HepG2 (cell line): Measurements from ENCODE around the gene VMA21. TPM values are rescaled to one million over a fixed set of nuclear protein-coding genes. Genes with fewer than 3 reads are reported as not detected.

Source experiments
- AGO2 ChIP-seq: fragments of 200-400 bp; formaldehyde crosslinking; optimal IDR thresholded peaks from 2 replicates; pipeline ENCODE3; 2017; ENCODE audit warnings: mild to moderate bottlenecking, low read depth, low read length, moderate library complexity
- ARNTL ChIP-seq: sonication (generic); formaldehyde crosslinking; IDR thresholded peaks from 2 replicates; pipeline ENCODE4 v1.4.0; 2020; ENCODE audit warnings: mild to moderate bottlenecking, missing genetic modification reagents
- ATRX ChIP-seq: sonication (generic); formaldehyde crosslinking; IDR thresholded peaks from 2 replicates; pipeline ENCODE4 v1.4.0; 2020; ENCODE audit warnings: missing genetic modification reagents, borderline replicate concordance
- ETV6 ChIP-seq: sonication (generic); formaldehyde crosslinking; conservative IDR thresholded peaks from 2 replicates; pipeline ENCODE4 v1.4.0; 2020; ENCODE audit warnings: missing genetic modification reagents
- FOXJ3 ChIP-seq: sonication (generic); formaldehyde crosslinking; IDR thresholded peaks from 2 replicates; pipeline ENCODE4 v1.4.0; 2020; ENCODE audit warnings: missing genetic modification reagents, mild to moderate bottlenecking, borderline replicate concordance
- GATAD1 ChIP-seq: IDR thresholded peaks from 2 replicates; pipeline ENCODE4 v1.6.1; 2016; ENCODE audit warnings: missing genetic modification reagents, missing compliant biosample characterization
- HCFC1 ChIP-seq: fragments of 150-350 bp; IDR thresholded peaks from 2 replicates; pipeline ENCODE4 v1.6.1; 2014; ENCODE audit warnings: low read depth, low read length
- HMG20B ChIP-seq: conservative IDR thresholded peaks from 2 replicates; pipeline ENCODE4 v1.6.1; 2016; ENCODE audit warnings: missing genetic modification reagents, missing compliant biosample characterization
- NFE2 ChIP-seq: sonication (generic); formaldehyde crosslinking; IDR thresholded peaks from 2 replicates; pipeline ENCODE4 v1.4.0; 2020; ENCODE audit warnings: missing genetic modification reagents
- PAWR ChIP-seq: sonication (generic); formaldehyde crosslinking; IDR thresholded peaks from 2 replicates; pipeline ENCODE4 v1.4.0; 2020; ENCODE audit warnings: missing genetic modification reagents, mild to moderate bottlenecking, borderline replicate concordance
- SP2 ChIP-seq: sonication (generic); formaldehyde crosslinking; IDR thresholded peaks from 2 replicates; pipeline ENCODE4 v1.5.1; 2020; ENCODE audit warnings: mild to moderate bottlenecking, missing genetic modification reagents
- YEATS4 ChIP-seq: sonication (generic); formaldehyde crosslinking; IDR thresholded peaks from 2 replicates; pipeline ENCODE4 v1.4.0; 2020; ENCODE audit warnings: missing genetic modification reagents, borderline replicate concordance
- ZNF558 ChIP-seq: sonication (generic); formaldehyde crosslinking; IDR thresholded peaks from 2 replicates; pipeline ENCODE4 v1.9.0; 2022; ENCODE audit warnings: mild to moderate bottlenecking, missing genetic modification reagents, borderline replicate concordance
- ZNF615 ChIP-seq: sonication (generic); formaldehyde crosslinking; IDR thresholded peaks from 2 replicates; pipeline ENCODE4 v1.5.0; 2020; ENCODE audit warnings: mild to moderate bottlenecking, missing genetic modification reagents, borderline replicate concordance
- ZNF776 ChIP-seq: sonication (generic); formaldehyde crosslinking; IDR thresholded peaks from 2 replicates; pipeline ENCODE4 v1.4.0; 2020; ENCODE audit warnings: mild to moderate bottlenecking, missing genetic modification reagents
- polyA plus RNA-seq, 8 experiments: library from polyadenylated mRNA; depleted of rRNA in 3 of 8; stranded (reverse) in 7 of 8; unstranded in 1 of 8; fragments of >200 nt; fragmentation: Illumina TruSeq in 4 of 8; extraction: Trizol in 4 of 8; gene quantifications; 2 replicates each; pipeline versions ENCODE4 v1.2.1 to v1.2.3, GENCODE V29; 2011 to 2016; ENCODE audit warnings: low read depth in 4 of 8, missing spikeins in 1 of 8, mixed read lengths in 1 of 8; ENCODE audit not compliant: insufficient read depth in 1 of 8
- total RNA-seq, 5 experiments: library from RNA; depleted of rRNA; stranded (reverse); fragments of >200 nt; fragmentation: Illumina TruSeq; extraction: Trizol; gene quantifications; 2 replicates each; pipeline ENCODE4 v1.2.3, GENCODE V29; 2016; ENCODE audit warnings: low read depth in 1 of 5
- TF ChIP-seq, protein P1 (sequence below): sonication (generic); formaldehyde crosslinking; IDR thresholded peaks from 2 replicates; pipeline ENCODE4 v1.5.0; 2020; ENCODE audit warnings: mild to moderate bottlenecking, missing genetic modification reagents, borderline replicate concordance
- TF ChIP-seq, protein P2 (sequence below): sonication (generic); formaldehyde crosslinking; conservative IDR thresholded peaks from 2 replicates; pipeline ENCODE4 v1.8.0; 2022; ENCODE audit warnings: missing genetic modification reagents
- TF ChIP-seq, protein P3 (sequence below): sonication (generic); formaldehyde crosslinking; IDR thresholded peaks from 2 replicates; pipeline ENCODE4 v1.4.0; 2020; ENCODE audit warnings: missing genetic modification reagents
- TF ChIP-seq, protein P4 (sequence below): sonication (generic); formaldehyde crosslinking; IDR thresholded peaks from 2 replicates; pipeline ENCODE4 v1.4.0; 2020; ENCODE audit warnings: missing genetic modification reagents
- TF ChIP-seq, protein P5 (sequence below): sonication (generic); formaldehyde crosslinking; IDR thresholded peaks from 2 replicates; pipeline ENCODE4 v1.8.0; 2023; ENCODE audit warnings: mild to moderate bottlenecking, missing genetic modification reagents

VMA21 gene
- total and polyA plus RNA-seq, 2 of the 13 experiments (the other 11 are each of a cell fraction or from before 2014, with no cell fraction given), result 20.9 to 42.4 TPM

DNA sequence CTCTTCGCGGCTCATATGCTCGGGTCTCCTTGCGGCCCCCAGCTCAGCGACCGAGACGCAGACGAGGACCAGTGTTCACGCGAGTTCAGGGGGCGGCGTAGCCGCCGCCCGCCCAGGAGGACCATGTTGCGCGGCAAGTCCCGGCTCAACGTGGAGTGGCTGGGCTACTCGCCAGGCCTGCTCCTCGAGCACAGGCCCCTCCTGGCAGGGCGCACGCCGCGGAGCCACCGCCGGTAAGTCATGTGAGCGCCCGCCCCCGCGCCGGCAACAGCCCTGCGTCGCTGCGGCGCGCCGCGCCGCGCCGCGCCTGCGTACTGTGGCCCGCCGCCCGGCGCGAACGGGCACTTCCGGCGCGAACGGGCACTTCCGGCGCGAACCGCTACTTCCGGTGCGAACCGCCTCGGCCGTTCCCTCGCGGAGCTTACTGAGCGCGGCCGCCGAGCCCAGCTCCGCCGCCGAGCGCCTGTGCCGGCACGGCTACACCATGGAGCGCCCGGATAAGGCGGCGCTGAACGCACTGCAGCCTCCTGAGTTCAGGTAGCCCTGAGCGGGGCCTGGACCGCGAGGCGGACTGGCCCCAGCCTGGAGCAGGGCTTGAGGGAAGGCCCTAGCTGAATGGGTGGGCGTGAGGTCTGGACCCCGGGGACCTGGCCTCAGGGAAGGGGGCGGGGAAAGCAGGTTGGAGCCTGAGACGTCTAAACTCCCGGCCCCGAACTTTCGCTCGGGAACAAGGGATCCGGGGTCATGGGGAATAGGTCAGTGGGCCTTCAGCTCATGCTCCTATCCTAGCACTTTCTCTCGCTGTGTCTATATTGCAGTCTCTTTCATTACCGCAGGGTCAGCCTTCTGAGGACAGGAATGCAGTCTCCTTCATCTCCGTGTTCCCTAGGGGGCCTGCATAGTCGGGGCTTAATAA, at the start of gene VMA21 (continued):
- TF ChIP-seq, protein P1, sequence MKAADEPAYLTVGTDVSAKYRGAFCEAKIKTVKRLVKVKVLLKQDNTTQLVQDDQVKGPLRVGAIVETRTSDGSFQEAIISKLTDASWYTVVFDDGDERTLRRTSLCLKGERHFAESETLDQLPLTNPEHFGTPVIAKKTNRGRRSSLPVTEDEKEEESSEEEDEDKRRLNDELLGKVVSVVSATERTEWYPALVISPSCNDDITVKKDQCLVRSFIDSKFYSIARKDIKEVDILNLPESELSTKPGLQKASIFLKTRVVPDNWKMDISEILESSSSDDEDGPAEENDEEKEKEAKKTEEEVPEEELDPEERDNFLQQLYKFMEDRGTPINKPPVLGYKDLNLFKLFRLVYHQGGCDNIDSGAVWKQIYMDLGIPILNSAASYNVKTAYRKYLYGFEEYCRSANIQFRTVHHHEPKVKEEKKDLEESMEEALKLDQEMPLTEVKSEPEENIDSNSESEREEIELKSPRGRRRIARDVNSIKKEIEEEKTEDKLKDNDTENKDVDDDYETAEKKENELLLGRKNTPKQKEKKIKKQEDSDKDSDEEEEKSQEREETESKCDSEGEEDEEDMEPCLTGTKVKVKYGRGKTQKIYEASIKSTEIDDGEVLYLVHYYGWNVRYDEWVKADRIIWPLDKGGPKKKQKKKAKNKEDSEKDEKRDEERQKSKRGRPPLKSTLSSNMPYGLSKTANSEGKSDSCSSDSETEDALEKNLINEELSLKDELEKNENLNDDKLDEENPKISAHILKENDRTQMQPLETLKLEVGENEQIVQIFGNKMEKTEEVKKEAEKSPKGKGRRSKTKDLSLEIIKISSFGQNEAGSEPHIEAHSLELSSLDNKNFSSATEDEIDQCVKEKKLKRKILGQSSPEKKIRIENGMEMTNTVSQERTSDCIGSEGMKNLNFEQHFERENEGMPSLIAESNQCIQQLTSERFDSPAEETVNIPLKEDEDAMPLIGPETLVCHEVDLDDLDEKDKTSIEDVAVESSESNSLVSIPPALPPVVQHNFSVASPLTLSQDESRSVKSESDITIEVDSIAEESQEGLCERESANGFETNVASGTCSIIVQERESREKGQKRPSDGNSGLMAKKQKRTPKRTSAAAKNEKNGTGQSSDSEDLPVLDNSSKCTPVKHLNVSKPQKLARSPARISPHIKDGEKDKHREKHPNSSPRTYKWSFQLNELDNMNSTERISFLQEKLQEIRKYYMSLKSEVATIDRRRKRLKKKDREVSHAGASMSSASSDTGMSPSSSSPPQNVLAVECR (CRISPR knock-in tag), result peak; percentile 59; the same call in 1 of the 2 replicates
- no peak for TF ChIP-seq ATRX (CRISPR knock-in tag)
- TF ChIP-seq ZNF776 (CRISPR knock-in tag), result peak; percentile 15; the same call in 1 of the 2 replicates
- TF ChIP-seq ZNF615 (CRISPR knock-in tag), result no peak
- TF ChIP-seq, protein P2, sequence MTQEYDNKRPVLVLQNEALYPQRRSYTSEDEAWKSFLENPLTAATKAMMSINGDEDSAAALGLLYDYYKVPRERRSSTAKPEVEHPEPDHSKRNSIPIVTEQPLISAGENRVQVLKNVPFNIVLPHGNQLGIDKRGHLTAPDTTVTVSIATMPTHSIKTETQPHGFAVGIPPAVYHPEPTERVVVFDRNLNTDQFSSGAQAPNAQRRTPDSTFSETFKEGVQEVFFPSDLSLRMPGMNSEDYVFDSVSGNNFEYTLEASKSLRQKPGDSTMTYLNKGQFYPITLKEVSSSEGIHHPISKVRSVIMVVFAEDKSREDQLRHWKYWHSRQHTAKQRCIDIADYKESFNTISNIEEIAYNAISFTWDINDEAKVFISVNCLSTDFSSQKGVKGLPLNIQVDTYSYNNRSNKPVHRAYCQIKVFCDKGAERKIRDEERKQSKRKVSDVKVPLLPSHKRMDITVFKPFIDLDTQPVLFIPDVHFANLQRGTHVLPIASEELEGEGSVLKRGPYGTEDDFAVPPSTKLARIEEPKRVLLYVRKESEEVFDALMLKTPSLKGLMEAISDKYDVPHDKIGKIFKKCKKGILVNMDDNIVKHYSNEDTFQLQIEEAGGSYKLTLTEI (CRISPR knock-in tag), result no peak
- no peak for TF ChIP-seq SP2 (CRISPR knock-in tag)
- TF ChIP-seq NFE2 (CRISPR knock-in tag), result no peak
- TF ChIP-seq, protein P3, sequence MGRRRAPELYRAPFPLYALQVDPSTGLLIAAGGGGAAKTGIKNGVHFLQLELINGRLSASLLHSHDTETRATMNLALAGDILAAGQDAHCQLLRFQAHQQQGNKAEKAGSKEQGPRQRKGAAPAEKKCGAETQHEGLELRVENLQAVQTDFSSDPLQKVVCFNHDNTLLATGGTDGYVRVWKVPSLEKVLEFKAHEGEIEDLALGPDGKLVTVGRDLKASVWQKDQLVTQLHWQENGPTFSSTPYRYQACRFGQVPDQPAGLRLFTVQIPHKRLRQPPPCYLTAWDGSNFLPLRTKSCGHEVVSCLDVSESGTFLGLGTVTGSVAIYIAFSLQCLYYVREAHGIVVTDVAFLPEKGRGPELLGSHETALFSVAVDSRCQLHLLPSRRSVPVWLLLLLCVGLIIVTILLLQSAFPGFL (CRISPR knock-in tag), result no peak
- TF ChIP-seq GATAD1 (CRISPR knock-in tag), result peak; percentile 74
- peak; percentile 70; the same call in 1 of the 2 replicates for TF ChIP-seq YEATS4 (CRISPR knock-in tag)
- no peak for TF ChIP-seq PAWR
- TF ChIP-seq, protein P4, sequence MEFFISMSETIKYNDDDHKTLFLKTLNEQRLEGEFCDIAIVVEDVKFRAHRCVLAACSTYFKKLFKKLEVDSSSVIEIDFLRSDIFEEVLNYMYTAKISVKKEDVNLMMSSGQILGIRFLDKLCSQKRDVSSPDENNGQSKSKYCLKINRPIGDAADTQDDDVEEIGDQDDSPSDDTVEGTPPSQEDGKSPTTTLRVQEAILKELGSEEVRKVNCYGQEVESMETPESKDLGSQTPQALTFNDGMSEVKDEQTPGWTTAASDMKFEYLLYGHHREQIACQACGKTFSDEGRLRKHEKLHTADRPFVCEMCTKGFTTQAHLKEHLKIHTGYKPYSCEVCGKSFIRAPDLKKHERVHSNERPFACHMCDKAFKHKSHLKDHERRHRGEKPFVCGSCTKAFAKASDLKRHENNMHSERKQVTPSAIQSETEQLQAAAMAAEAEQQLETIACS (CRISPR knock-in tag), result no peak
- TF ChIP-seq ETV6, result no peak
- no peak; the same call in 1 of the 2 replicates for TF ChIP-seq ZNF558 (CRISPR knock-in tag)
- no peak for TF ChIP-seq ARNTL (CRISPR knock-in tag)
- TF ChIP-seq, protein P5, sequence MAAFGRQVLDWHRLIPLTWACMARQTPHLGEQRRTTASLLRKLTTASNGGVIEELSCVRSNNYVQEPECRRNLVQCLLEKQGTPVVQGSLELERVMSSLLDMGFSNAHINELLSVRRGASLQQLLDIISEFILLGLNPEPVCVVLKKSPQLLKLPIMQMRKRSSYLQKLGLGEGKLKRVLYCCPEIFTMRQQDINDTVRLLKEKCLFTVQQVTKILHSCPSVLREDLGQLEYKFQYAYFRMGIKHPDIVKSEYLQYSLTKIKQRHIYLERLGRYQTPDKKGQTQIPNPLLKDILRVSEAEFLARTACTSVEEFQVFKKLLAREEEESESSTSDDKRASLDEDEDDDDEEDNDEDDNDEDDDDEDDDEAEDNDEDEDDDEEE (CRISPR knock-in tag), result no peak
- no peak for TF ChIP-seq HCFC1
- TF ChIP-seq FOXJ3 (CRISPR knock-in tag), result no peak
- no peak for TF ChIP-seq AGO2
- TF ChIP-seq HMG20B (CRISPR knock-in tag), result no peak
